H9 (cell line): ENCODE measurements around the gene ATP6V0A1. TPM values are rescaled to one million over a fixed set of nuclear protein-coding genes. Genes with fewer than 3 reads are reported as not detected.

Source experiments
- DNase-seq: peaks from one replicate; pipeline ENCODE4 v3.0.0-alpha.2; 2017
- H2AFZ ChIP-seq: one replicate; pipeline ENCODE4 v1.6.1; 2013; ENCODE audit warnings: mild to moderate bottlenecking, low read length, control low read depth, moderate library complexity
- H2AK5ac ChIP-seq: 2 replicates; pipeline ENCODE4 v1.6.1; 2013; ENCODE audit warnings: low read length, control low read depth, mixed read lengths; ENCODE audit not compliant: insufficient read length
- H2BK120ac ChIP-seq: one replicate; pipeline ENCODE4 v1.6.1; 2013; ENCODE audit warnings: low read depth, mild to moderate bottlenecking, low read length, control low read depth, inconsistent platforms; ENCODE audit not compliant: poor library complexity, severe bottlenecking
- H2BK12ac ChIP-seq: 2 replicates; pipeline ENCODE4 v1.6.1; 2013; ENCODE audit warnings: low read length, control low read depth, mixed read lengths, low read depth; ENCODE audit not compliant: insufficient read length
- H2BK15ac ChIP-seq: 2 replicates; pipeline ENCODE4 v1.6.1; 2013; ENCODE audit warnings: low read depth, low read length, control low read depth
- H2BK20ac ChIP-seq: one replicate; pipeline ENCODE4 v1.6.1; 2013; ENCODE audit warnings: low read depth, mild to moderate bottlenecking, low read length, control low read depth, inconsistent platforms; ENCODE audit not compliant: poor library complexity, severe bottlenecking
- H2BK5ac ChIP-seq: 2 replicates; pipeline ENCODE4 v1.6.1; 2013; ENCODE audit warnings: low read length, control low read depth, mixed read lengths; ENCODE audit not compliant: insufficient read length
- H3K14ac ChIP-seq: 2 replicates; pipeline ENCODE4 v1.6.1; 2013; ENCODE audit warnings: low read length, control low read depth; ENCODE audit not compliant: insufficient read depth
- H3K18ac ChIP-seq: 2 replicates; pipeline ENCODE4 v1.6.1; 2013; ENCODE audit warnings: low read depth, mild to moderate bottlenecking, mixed read lengths, low read length, control low read depth; ENCODE audit not compliant: insufficient read length
- H3K23ac ChIP-seq: 2 replicates; pipeline ENCODE4 v1.6.1; 2013; ENCODE audit warnings: low read length, control low read depth, mixed read lengths, low read depth; ENCODE audit not compliant: insufficient read length
- H3K23me2 ChIP-seq: 2 replicates; pipeline ENCODE4 v1.6.1; 2013; ENCODE audit warnings: low read depth, mild to moderate bottlenecking, mixed read lengths, low read length, control low read depth; ENCODE audit not compliant: insufficient read length, poor library complexity, severe bottlenecking
- H3K27ac ChIP-seq: 2 replicates; pipeline ENCODE4 v1.5.1; 2013; ENCODE audit warnings: low read length, control low read depth, mixed read lengths, low read depth; ENCODE audit not compliant: insufficient read length
- H3K27me3 ChIP-seq: 2 replicates; pipeline ENCODE4 v1.6.1; 2013; ENCODE audit warnings: low read length, control low read depth, inconsistent platforms; ENCODE audit not compliant: insufficient read depth
- H3K4ac ChIP-seq: 2 replicates; pipeline ENCODE4 v1.6.1; 2013; ENCODE audit warnings: low read depth, mild to moderate bottlenecking, control low read depth, inconsistent platforms, low read length, moderate library complexity
- H3K4me1 ChIP-seq: 2 replicates; pipeline ENCODE4 v1.6.1; 2013; ENCODE audit warnings: low read length, control low read depth, inconsistent platforms; ENCODE audit not compliant: insufficient read depth
- H3K4me2 ChIP-seq: 2 replicates; pipeline ENCODE4 v1.6.1; 2013; ENCODE audit warnings: low read length, control low read depth, mixed read lengths; ENCODE audit not compliant: insufficient read length, insufficient read depth
- H3K56ac ChIP-seq: 2 replicates; pipeline ENCODE4 v1.6.1; 2013; ENCODE audit warnings: low read depth, mild to moderate bottlenecking, mixed read lengths, low read length, control low read depth; ENCODE audit not compliant: insufficient read length
- H3K79me1 ChIP-seq: 2 replicates; pipeline ENCODE4 v1.6.1; 2013; ENCODE audit warnings: low read depth, mild to moderate bottlenecking, moderate library complexity, low read length, control low read depth, inconsistent platforms; ENCODE audit not compliant: insufficient read depth, poor library complexity, severe bottlenecking
- H3K79me2 ChIP-seq: 2 replicates; pipeline ENCODE4 v1.6.1; 2013; ENCODE audit warnings: low read length, control low read depth, inconsistent platforms; ENCODE audit not compliant: insufficient read depth
- H3K9ac ChIP-seq: 2 replicates; pipeline ENCODE4 v1.6.1; 2013; ENCODE audit warnings: low read length, control low read depth, mixed read lengths; ENCODE audit not compliant: insufficient read length; ENCODE audit errors: extremely low read depth
- H3K9me3 ChIP-seq: one replicate; pipeline ENCODE4 v1.6.1; 2013; ENCODE audit warnings: low read depth, low read length, inconsistent platforms; ENCODE audit not compliant: control insufficient read depth
- H3T11ph ChIP-seq: one replicate; pipeline ENCODE4 v1.6.1; 2013; ENCODE audit warnings: mild to moderate bottlenecking, low read length, control low read depth, inconsistent platforms
- H4K20me1 ChIP-seq: one replicate; pipeline ENCODE4 v1.6.1; 2013; ENCODE audit not compliant: control insufficient read depth, insufficient read length, insufficient read depth
- H4K5ac ChIP-seq: 2 replicates; pipeline ENCODE4 v1.6.1; 2013; ENCODE audit warnings: low read depth, mild to moderate bottlenecking, mixed read lengths, low read length, control low read depth; ENCODE audit not compliant: insufficient read length
- H4K8ac ChIP-seq: replicated peaks from 2 replicates; pipeline ENCODE4 v1.6.1; 2013; ENCODE audit warnings: low read length, control low read depth, mixed read lengths, low read depth; ENCODE audit not compliant: insufficient read length
- H4K91ac ChIP-seq: 2 replicates; pipeline ENCODE4 v1.6.1; 2013; ENCODE audit warnings: low read depth, mild to moderate bottlenecking, moderate library complexity, mixed read lengths, low read length, control low read depth; ENCODE audit not compliant: insufficient read length
- H3K27ac Mint-ChIP-seq, 3 experiments: 2 replicates in 2 of 3; 3 replicates in 1 of 3; pipeline ENCODE4 v1.8.0; 2020 to 2021; ENCODE audit warnings: mixed read lengths in 3 of 3, mild to moderate bottlenecking in 1 of 3, moderate library complexity in 1 of 3
- H3K27me3 Mint-ChIP-seq: 2 replicates; pipeline ENCODE4 v1.8.0; 2021; ENCODE audit warnings: low read depth, mild to moderate bottlenecking, moderate library complexity, mixed read lengths
- H3K36me3 Mint-ChIP-seq, 3 experiments: 2 replicates in 2 of 3; 3 replicates in 1 of 3; pipeline ENCODE4 v1.8.0; 2020 to 2021; ENCODE audit warnings: low read depth in 3 of 3, mixed read lengths in 3 of 3; ENCODE audit not compliant: insufficient read depth in 1 of 3
- H3K4me1 Mint-ChIP-seq, 2 experiments: 2 replicates each; pipeline ENCODE4 v1.8.0; 2020; ENCODE audit warnings: mixed read lengths in 2 of 2
- H3K4me3 Mint-ChIP-seq, 2 experiments: 2 replicates in 1 of 2; 3 replicates in 1 of 2; pipeline ENCODE4 v1.8.0; 2020 to 2021; ENCODE audit warnings: mild to moderate bottlenecking in 2 of 2, mixed read lengths in 2 of 2, moderate library complexity in 1 of 2
- H3K9me3 Mint-ChIP-seq, 2 experiments: 2 replicates in 1 of 2; 3 replicates in 1 of 2; pipeline ENCODE4 v1.8.0; 2020; ENCODE audit warnings: mild to moderate bottlenecking in 2 of 2, mixed read lengths in 2 of 2, moderate library complexity in 1 of 2
- WGBS: extraction: QIAGEN DNeasy Blood & Tissue Kit; methylation state at CpG from one replicate; pipeline ENCODE4 v1.1.7; 2013; ENCODE audit warnings: missing lambda C conversion rate, low lambda C conversion rate, mixed read lengths; ENCODE audit not compliant: insufficient read length; ENCODE audit errors: extremely low coverage; 5-methylcytosine and 5-hydroxymethylcytosine counted together
- total RNA-seq: library from RNA; stranded (reverse); gene quantifications from 2 replicates; pipeline ENCODE4 v1.2.1, GENCODE V29; 2021
- TF ChIP-seq, protein P1 (sequence below): fragments of 200-600 bp; sonication (generic); conservative IDR thresholded peaks from 3 replicates; pipeline ENCODE4 v1.8.0; 2021; ENCODE audit warnings: antibody characterized with exemption, mild to moderate bottlenecking

ATP6V0A1 gene
- total RNA-seq, 1 experiment from 2014 or later = 54.1 TPM

GRCh38 chr17:42494673-42495072 lies 36.0 kb downstream of the ATP6V0A1 start:
- no peak overlapping the region for H4K5ac ChIP-seq
- H3K18ac ChIP-seq = no peak overlapping the region
- WGBS = no CpG with 5 or more reads among the region's 4 CpGs
- Mint-ChIP-seq H3K36me3 (peaks cover 20 to 74% (median 50%) of the 10 kb centered on the region in 3 experiments; a peak in 6 of 7 replicates), H3K27ac (no peak overlapping the region), H3K4me1 (no peaks in the 10 kb centered on the region), H3K4me3 (no peak overlapping the region), H3K9me3 (no peaks in the 10 kb centered on the region), H3K27me3 (no peaks in the 10 kb centered on the region)
- no peaks in the 10 kb centered on the region for H3K9me3 ChIP-seq
- H3T11ph ChIP-seq = no peak overlapping the region
- no peak overlapping the region for H4K8ac ChIP-seq
- no peak overlapping the region for H2BK12ac ChIP-seq
- H3K4ac ChIP-seq = no peak overlapping the region
- H3K56ac ChIP-seq = no peak overlapping the region
- no peaks in the 10 kb centered on the region for H3K27me3 ChIP-seq
- no peaks in the 10 kb centered on the region for H3K4me1 ChIP-seq
- H4K91ac ChIP-seq = no peak overlapping the region
- H3K23me2 ChIP-seq = no peaks in the 10 kb centered on the region
- no peaks in the 10 kb centered on the region for H3K79me1 ChIP-seq
- H2BK120ac ChIP-seq = no peak overlapping the region
- no peak overlapping the region for H2BK15ac ChIP-seq
- H3K14ac ChIP-seq = no peak overlapping the region
- H4K20me1 ChIP-seq = no peaks in the 10 kb centered on the region
- no peaks in the 10 kb centered on the region for H3K79me2 ChIP-seq
- H3K23ac ChIP-seq = no peak overlapping the region
- DNase-seq = no peak
- H3K9ac ChIP-seq = no peak overlapping the region
- H3K27ac ChIP-seq = no peak overlapping the region
- TF ChIP-seq, protein P1, sequence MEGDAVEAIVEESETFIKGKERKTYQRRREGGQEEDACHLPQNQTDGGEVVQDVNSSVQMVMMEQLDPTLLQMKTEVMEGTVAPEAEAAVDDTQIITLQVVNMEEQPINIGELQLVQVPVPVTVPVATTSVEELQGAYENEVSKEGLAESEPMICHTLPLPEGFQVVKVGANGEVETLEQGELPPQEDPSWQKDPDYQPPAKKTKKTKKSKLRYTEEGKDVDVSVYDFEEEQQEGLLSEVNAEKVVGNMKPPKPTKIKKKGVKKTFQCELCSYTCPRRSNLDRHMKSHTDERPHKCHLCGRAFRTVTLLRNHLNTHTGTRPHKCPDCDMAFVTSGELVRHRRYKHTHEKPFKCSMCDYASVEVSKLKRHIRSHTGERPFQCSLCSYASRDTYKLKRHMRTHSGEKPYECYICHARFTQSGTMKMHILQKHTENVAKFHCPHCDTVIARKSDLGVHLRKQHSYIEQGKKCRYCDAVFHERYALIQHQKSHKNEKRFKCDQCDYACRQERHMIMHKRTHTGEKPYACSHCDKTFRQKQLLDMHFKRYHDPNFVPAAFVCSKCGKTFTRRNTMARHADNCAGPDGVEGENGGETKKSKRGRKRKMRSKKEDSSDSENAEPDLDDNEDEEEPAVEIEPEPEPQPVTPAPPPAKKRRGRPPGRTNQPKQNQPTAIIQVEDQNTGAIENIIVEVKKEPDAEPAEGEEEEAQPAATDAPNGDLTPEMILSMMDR = no peak
- H3K4me2 ChIP-seq = no peak overlapping the region
- H2AK5ac ChIP-seq = no peak overlapping the region
- H2BK20ac ChIP-seq = no peak overlapping the region
- no peak overlapping the region for H2BK5ac ChIP-seq
- H2AFZ ChIP-seq = no peak overlapping the region
